ENCODE data around the gene MXI1. TPM values are rescaled to one million over a fixed set of nuclear protein-coding genes. Genes with fewer than 3 reads are reported as not detected.

The MXI1 gene
- total RNA-seq, 2 experiments from 2014 or later = 11.7 to 22.3 TPM

DNA sequence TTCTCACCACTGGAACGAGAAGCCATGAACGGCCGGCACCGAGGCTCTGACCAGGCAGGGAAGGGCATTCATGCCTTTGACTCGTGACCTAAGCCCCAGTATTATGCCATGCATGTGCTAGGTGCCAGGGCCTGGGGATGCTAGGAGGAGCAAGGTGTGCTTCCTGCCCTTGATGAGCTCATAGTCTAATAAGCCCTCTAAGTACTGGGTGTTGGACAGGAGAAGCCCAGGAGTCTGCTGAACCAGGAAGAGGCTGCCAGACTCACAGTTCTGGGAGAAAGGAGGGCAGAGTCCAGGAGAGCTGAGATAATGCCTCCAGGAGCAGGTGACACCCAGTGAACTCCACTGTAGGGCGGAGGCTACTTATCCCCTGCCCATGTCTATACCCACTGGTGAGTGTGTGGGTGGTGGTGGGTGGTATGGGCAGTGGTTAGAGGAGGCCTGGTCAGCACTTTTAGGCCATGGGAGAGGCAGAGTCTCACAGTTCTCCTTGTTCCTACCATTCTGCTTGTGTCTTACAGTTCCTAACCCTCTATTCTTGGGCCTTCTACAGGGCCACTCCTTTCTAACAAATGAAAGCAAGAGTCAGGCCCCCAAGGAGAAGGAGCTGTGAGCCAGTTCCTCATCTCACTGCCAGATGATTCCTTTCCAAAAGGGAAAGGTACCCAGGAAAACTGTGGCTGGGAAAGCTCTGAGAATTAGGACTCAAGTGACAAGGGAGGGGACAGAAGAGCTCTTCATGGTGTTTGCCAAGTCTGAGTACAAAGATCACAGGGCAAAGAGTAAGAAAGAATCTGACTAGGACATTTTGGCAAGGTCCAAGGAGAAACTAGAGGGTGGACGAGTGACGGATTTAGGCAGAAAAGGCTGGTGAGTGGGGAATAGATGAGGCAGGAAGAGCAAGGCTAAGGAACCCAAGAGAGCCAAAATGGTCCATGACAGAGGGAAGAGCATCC lies 3.6 kb upstream of the MXI1 start:
- TF ChIP-seq EZH2phosphoT487 (IDR thresholded peaks at IDR 0.05; ENCODE audit: borderline replicate concordance, low read depth, low read length) = no peak
- TF ChIP-seq, protein P1, sequence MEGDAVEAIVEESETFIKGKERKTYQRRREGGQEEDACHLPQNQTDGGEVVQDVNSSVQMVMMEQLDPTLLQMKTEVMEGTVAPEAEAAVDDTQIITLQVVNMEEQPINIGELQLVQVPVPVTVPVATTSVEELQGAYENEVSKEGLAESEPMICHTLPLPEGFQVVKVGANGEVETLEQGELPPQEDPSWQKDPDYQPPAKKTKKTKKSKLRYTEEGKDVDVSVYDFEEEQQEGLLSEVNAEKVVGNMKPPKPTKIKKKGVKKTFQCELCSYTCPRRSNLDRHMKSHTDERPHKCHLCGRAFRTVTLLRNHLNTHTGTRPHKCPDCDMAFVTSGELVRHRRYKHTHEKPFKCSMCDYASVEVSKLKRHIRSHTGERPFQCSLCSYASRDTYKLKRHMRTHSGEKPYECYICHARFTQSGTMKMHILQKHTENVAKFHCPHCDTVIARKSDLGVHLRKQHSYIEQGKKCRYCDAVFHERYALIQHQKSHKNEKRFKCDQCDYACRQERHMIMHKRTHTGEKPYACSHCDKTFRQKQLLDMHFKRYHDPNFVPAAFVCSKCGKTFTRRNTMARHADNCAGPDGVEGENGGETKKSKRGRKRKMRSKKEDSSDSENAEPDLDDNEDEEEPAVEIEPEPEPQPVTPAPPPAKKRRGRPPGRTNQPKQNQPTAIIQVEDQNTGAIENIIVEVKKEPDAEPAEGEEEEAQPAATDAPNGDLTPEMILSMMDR (conservative IDR thresholded peaks at IDR 0.05; ENCODE audit: low read length) = no peak
- DNase-seq (ENCODE audit: low spot score) = no peak
- no peaks in the 10 kb centered on the region for H4K20me1 ChIP-seq (ENCODE audit: insufficient read depth, low read length)
- POLR2A ChIA-PET = interaction anchor here (0.5 to 1.1 kb wide), 5 partner anchors 10 to 29 kb away, joined by 3 to 5 read pairs (median 3); no protein-coding TSS in a partner anchor
- H3K9me2 ChIP-seq (ENCODE audit: insufficient read depth, low read length) = no peaks in the 10 kb centered on the region
- H3K4me2 ChIP-seq (ENCODE audit: low read length) = no peak overlapping the region
- H3K9me3 ChIP-seq (ENCODE audit: low read length) = no peaks in the 10 kb centered on the region
- no peaks in the 10 kb centered on the region for H3K36me3 ChIP-seq (ENCODE audit: insufficient read depth, low read length)
- H3K4me1 ChIP-seq (ENCODE audit: insufficient read depth, low read length, poor library complexity, severe bottlenecking) = peaks cover 10% of the 10 kb centered on the region
- no peaks in the 10 kb centered on the region for H3K79me2 ChIP-seq (ENCODE audit: insufficient read depth, low read depth, low read length)
- no peak overlapping the region for H3K4me3 ChIP-seq (ENCODE audit: low read depth, low read length, poor library complexity, severe bottlenecking)
- no peak overlapping the region for H2AFZ ChIP-seq (ENCODE audit: low read length)
- BruUV-seq (replicated peaks) = no TSS peak
- no peak overlapping the region for H3K27ac ChIP-seq (ENCODE audit: low read depth, low read length, poor library complexity, severe bottlenecking)
- intact Hi-C loops (cut with micrococcal nuclease; ENCODE audit: unreplicated experiment) = no loop called here
- CTCF ChIA-PET (ENCODE audit: unreplicated experiment) = no interaction called here

GRCh38 chr10:110205051-110205675 lies 2.2 kb upstream of the MXI1 start:
- DNase-seq (ENCODE audit: low spot score) = no peak
- no peak for TF ChIP-seq EZH2phosphoT487 (IDR thresholded peaks at IDR 0.05; ENCODE audit: borderline replicate concordance, low read depth, low read length)
- TF ChIP-seq, protein P1 (conservative IDR thresholded peaks at IDR 0.05; ENCODE audit: low read length) = no peak
- Histone ChIP-seq H2AFZ (ENCODE audit: low read length) (no peak overlapping the region), H3K27ac (ENCODE audit: low read depth, low read length, poor library complexity, severe bottlenecking) (no peak overlapping the region), H3K36me3 (ENCODE audit: insufficient read depth, low read length) (no peaks in the 10 kb centered on the region), H4K20me1 (ENCODE audit: insufficient read depth, low read length) (no peaks in the 10 kb centered on the region), H3K4me3 (ENCODE audit: low read depth, low read length, poor library complexity, severe bottlenecking) (no peak overlapping the region), H3K9me2 (ENCODE audit: insufficient read depth, low read length) (no peaks in the 10 kb centered on the region), H3K4me1 (ENCODE audit: insufficient read depth, low read length, poor library complexity, severe bottlenecking) (peaks cover 10% of the 10 kb centered on the region), H3K4me2 (ENCODE audit: low read length) (no peak overlapping the region), H3K9me3 (ENCODE audit: low read length) (no peaks in the 10 kb centered on the region), H3K79me2 (ENCODE audit: insufficient read depth, low read depth, low read length) (no peaks in the 10 kb centered on the region)
- no TSS peak for BruUV-seq (replicated peaks)
- intact Hi-C loops (cut with micrococcal nuclease; ENCODE audit: unreplicated experiment) = loop anchor here (5.0 kb wide), 3 partner anchors 68 to 293 kb away; no protein-coding TSS in a partner anchor
- POLR2A ChIA-PET = interaction anchor here (0.5 to 1.0 kb wide), 5 partner anchors 8 to 94 kb away, joined by 3 to 6 read pairs (median 3); no protein-coding TSS in a partner anchor
- CTCF ChIA-PET (ENCODE audit: unreplicated experiment) = no interaction called here

Measured in OCI-LY7 (cell line).